SK-N-MC (cell line): ENCODE results near the gene AUTS2.

Experiments
- EZH2 ChIP-seq: fragments of 200-600 bp; sonication (generic); IDR thresholded peaks from one replicate; pipeline ENCODE4 v1.6.1; 2017; ENCODE audit warnings: antibody characterized with exemption
- POLR2AphosphoS5 ChIP-seq: IDR thresholded peaks from 2 replicates; pipeline ENCODE4 v1.6.1; 2012; ENCODE audit warnings: mild to moderate bottlenecking, low read depth, low read length, borderline replicate concordance

GRCh38 chr7:69864274-69864673 is 266.0 kb downstream of the AUTS2 start:
- TF ChIP-seq EZH2 (no peak), POLR2AphosphoS5 (no peak; the same call in 1 of the 2 replicates)
